IMR-90 (cell line): ENCODE data around the gene HCCS.

ENCODE experiments used
- CEBPB ChIP-seq: IDR thresholded peaks from 2 replicates; pipeline ENCODE4 v1.6.1; 2012; ENCODE audit warnings: low read depth, low read length, improper control_type of control experiment
- CTCF ChIP-seq: conservative IDR thresholded peaks from 2 replicates; pipeline ENCODE4 v1.5.1; 2012; ENCODE audit warnings: mild to moderate bottlenecking, low read depth, low read length, improper control_type of control experiment
- FOS ChIP-seq: fragments of 150-350 bp; IDR thresholded peaks from 2 replicates; pipeline ENCODE4 v1.6.1; 2016; ENCODE audit warnings: low read depth, low read length
- MXI1 ChIP-seq: IDR thresholded peaks from 2 replicates; pipeline ENCODE4 v1.6.1; 2012; ENCODE audit warnings: low read depth, mild to moderate bottlenecking, low read length, moderate library complexity, borderline replicate concordance
- POLR2A ChIP-seq: IDR thresholded peaks from 2 replicates; pipeline ENCODE4 v1.6.1; 2012; ENCODE audit warnings: mild to moderate bottlenecking, low read depth, low read length
- RAD21 ChIP-seq: IDR thresholded peaks from 2 replicates; pipeline ENCODE4 v1.6.1; 2012; ENCODE audit warnings: low read length, improper control_type of control experiment
- RCOR1 ChIP-seq: IDR thresholded peaks from 2 replicates; pipeline ENCODE4 v1.6.1; 2012; ENCODE audit warnings: mild to moderate bottlenecking, low read length, improper control_type of control experiment; ENCODE audit not compliant: insufficient replicate concordance
- RFX5 ChIP-seq: IDR thresholded peaks from 2 replicates; pipeline ENCODE4 v1.8.0; 2012; ENCODE audit warnings: low read depth, mild to moderate bottlenecking, low read length, moderate library complexity
- USF2 ChIP-seq: fragments of 150-350 bp; IDR thresholded peaks from 2 replicates; pipeline ENCODE4 v1.6.1; 2017; ENCODE audit warnings: mild to moderate bottlenecking, antibody characterized with exemption, low read length, low read depth

- no peak for TF ChIP-seq USF2
- no peak for TF ChIP-seq CTCF
- no peak for TF ChIP-seq RAD21
- no peak for TF ChIP-seq POLR2A
- no peak for TF ChIP-seq MXI1
- no peak for TF ChIP-seq RFX5
- TF ChIP-seq FOS = no peak
- TF ChIP-seq CEBPB = no peak
- no peak for TF ChIP-seq RCOR1
Observed at GRCh38 chrX:11081511-11081910, 29.6 kb upstream of the HCCS start.
